NK-92 (cell line): Measurements from ENCODE around the gene TCP11L2.
"Not testable (repeated sequence)": the region's sequence is repeated elsewhere in the genome, so short reads cannot be mapped to it uniquely, and the experiment has no call there.

Source experiments
- DNase-seq: peaks from one replicate; lab custom pipeline; 2025; ENCODE audit not compliant: unreplicated experiment; lab: John Stamatoyannopoulos, UW

The TCP11L2 gene

GRCh38 chr12:106304001-106304421, 1.5 kb downstream of the TCP11L2 start:
- no peak for DNase-seq

DNA sequence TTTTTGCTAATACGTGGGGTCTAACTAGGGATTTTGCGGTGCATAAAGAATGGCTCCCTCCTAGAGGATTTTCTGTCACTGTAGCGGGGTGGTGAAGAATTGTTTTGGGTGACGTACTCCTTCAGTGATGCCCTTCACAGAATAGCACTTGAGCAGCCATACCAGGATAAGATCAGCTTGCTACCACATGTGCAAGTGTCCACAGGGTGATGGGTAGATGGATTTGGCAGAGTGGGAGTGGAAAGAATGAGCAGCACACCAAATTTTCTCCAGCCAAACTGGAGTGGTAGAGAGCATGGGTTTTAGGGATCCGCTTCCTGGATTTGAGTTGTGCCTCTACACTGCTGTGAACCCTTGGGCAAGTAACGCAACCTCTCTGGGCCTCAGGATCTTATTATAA, 2.3 kb downstream of the TCP11L2 start:
- no peak for DNase-seq

DNA sequence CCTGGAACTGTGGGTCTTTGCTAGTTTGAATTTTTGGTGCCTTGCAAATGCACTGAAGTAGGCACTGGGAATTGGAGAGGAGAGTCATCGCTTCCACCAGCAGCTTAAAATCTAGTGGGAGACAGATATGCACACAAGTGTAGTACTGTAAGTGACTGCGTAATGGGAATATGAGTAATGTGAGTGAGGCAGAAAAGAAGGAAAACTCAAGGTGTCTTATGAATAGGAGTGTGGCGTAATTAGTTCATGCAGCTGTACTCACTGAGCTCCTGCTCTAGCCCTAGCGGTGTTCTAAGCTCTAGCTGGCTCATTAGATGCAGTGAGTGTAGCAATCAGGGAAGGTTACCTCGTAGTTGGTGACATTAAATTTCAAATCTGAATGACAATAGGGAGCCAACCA, 2.8 kb downstream of the TCP11L2 start:
- no peak for DNase-seq

DNA sequence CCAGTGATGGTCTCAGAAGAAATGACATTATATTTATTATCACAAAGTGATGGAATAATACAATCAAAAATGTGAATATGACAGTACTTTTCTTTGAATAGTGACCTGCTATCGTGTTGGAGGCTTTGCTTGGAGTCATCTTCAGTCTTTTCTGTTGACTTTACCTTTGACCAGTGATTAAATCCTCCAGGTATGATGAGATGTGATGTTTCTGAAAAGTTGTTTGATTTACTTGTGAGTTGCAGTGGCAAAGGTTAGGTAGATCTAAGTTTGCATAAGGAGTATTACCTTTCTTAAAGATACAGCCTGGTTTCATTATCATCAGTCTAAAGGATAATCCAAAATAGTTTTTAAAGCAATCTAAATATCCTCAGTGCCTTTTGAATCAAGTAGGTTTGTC, 4.6 kb downstream of the TCP11L2 start:
- DNase-seq, result no peak

- DNase-seq, result no peak
Observed at GRCh38 chr12:106308121-106308520, 5.6 kb downstream of the TCP11L2 start.

GRCh38 chr12:106308611-106309010, 6.1 kb downstream of the TCP11L2 start:
- DNase-seq, result no peak

GRCh38 chr12:106309671-106310505, 7.4 kb downstream of the TCP11L2 start:
- DNase-seq, result no peak

DNA sequence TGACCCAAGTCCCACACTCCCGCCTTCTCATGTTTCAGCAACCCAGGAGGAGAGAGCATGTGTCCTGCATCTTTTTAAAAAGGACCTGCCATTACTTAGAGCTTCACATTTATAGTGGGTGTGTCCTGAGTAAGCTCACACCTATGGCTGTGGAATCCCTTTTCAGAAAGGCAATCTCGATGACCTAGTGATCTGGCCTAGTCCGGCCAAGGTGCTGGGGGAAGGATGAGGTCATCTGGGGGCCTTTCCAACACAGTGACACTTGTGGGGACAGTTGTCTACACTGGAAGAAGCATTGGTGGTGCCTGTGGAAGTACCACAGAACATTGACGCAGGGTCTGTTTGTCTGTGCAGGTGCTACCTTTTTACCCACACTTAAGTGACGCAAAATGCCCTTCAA, 8.2 kb downstream of the TCP11L2 start:
- DNase-seq, result no peak

- DNase-seq, result no peak
Observed at GRCh38 chr12:106311139-106311538, 8.6 kb downstream of the TCP11L2 start.

DNA sequence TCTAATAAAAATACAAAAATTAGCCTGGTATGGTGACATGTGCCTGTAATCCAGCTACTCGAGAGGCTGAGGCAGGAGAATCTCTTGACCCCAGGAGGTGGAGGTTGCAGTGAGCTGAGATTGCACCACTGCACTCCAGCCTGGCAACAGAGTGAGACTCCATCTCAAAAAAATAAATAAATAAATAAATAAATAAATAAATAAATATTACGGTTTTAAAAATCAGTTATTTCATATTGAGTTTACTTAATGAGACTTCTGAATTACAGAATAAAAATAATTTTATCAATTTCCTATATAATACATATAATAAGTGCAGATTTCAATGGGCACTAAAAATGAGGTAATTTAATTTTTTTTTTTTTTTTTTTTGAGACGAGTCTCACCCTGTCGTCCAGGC, 10.9 kb downstream of the TCP11L2 start:
- not testable (repeated sequence) for DNase-seq

- DNase-seq, result no peak
Observed at GRCh38 chr12:106315523-106315922, 13.0 kb downstream of the TCP11L2 start.

DNA sequence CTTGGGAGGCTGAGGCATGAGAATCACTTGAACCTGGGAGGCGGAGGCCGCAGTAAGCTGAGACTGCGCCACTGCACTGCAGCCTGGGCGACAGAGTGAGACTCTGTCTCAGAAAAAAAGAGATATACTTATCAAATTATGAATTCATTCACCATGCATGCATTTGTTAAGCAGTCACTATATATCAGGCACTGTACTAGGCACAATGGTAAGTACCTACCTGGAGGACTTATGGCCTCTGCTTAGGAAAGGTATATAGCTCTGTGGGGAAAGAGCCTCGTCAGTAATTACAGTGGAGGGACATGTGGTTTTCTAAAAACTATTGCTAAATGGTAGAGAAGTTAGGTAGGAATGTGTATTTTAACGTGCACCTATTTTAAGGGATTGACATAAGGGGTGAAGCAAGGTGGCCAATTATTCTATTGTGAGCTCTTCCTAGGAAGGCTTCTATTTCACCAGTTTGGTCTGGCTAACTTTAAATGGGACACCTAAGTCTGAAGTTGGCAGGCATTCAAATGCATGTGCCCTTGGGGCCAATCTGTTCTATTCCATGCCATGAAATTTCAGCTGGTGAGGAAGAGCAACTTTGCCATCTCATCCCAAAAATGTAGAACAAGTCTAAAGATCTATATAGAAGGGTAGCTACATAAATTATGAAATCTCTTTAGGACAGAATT, 15.0 kb downstream of the TCP11L2 start:
- no peak for DNase-seq

GRCh38 chr12:106321139-106321850, 18.8 kb downstream of the TCP11L2 start:
- no peak for DNase-seq

GRCh38 chr12:106323537-106323936, 21.0 kb downstream of the TCP11L2 start:
- no peak for DNase-seq

DNA sequence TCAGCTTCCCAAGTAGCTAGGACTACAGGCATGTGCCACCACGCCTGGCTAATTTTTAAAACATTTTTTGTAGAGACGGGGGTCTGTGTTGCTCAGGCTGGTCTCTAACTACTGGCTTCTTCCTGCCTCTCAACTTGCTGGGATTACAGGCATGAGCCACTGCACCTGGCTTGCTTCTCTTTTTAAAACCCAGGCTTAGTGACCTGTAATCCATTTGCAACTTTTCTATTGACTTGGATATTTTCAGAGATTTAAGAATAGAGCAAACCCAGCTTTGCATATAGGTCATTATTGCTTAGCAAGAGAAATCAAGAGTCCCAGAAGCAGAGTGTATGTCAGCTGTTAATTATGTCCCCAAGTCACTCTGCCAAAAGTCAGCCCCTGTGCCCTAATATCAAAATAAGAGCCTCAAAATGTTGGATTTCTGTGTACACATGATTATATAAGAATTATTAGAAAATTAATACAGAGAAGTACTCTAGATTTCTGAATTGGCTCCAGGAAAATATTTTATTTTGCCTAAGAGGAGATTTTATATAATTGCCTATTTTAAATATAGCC, 24.9 kb downstream of the TCP11L2 start:
- DNase-seq, result no peak

- no peak for DNase-seq
Observed at GRCh38 chr12:106328735-106329134, 26.2 kb downstream of the TCP11L2 start.

GRCh38 chr12:106329231-106329982, 26.9 kb downstream of the TCP11L2 start:
- no peak for DNase-seq

DNA sequence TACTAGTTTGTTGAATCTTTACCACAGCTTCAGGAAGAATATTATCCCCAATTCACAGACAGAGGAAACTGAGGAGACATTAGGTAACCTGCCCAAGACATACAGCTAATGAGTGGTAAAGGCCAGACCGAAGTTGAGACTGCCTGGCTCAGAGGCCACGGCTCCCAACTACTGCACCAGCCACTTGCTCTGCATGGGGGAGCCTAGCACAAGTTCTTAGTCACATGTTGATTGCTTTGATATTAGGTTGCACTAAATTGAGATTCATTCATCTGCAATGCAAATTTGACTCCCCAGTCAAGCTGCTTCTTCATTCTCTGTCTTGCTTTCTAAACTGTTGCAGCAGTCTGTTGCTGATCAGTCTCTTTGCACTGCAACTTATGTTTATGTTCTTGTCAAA, 29.1 kb downstream of the TCP11L2 start:
- DNase-seq, result no peak

- no peak for DNase-seq
Observed at GRCh38 chr12:106332536-106332935, 30.0 kb downstream of the TCP11L2 start.

- no peak for DNase-seq
Observed at GRCh38 chr12:106333010-106333409, 30.5 kb downstream of the TCP11L2 start.

- no peak for DNase-seq
Observed at GRCh38 chr12:106333756-106334155, 31.2 kb downstream of the TCP11L2 start.
